ENCODE data around the gene TMCC3.

DNA sequence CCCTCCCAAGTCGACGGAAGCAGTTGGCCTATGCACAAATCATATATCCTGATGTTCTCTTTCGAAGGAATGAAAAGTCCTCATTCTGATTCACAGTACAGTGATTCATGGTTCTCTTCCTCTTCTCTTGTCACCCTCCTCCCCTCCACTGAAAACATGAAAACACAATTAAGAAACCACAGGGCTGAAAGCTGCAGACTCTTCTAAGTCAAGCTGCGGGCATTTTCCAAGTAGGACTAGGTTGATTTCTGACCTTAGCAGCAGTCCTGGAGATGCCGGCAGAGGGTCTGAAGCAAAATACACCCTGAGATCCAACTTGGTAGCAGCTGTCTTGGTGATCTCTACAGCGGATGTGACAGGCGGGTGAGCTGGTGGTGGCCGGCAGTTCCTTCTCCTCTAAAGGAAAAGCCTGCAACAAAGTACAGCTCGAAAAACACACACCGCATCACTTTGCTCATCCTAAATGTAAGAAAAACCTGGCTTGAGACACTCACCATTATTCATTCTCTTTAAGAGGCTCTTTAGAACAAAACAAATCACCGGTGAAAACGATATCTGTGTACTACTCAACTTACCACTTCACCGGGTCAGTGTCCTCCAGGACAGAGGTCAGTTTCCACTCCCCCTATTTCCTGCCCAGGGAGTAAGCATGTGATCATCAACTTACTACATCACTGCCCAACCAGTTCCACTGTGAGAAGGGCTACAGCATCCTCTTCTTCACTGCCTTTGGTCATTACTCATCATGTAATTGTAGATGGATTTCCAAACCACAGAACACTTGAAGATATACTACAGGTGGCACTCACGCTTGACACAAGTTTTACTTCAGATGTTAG, 6.0 kb downstream of the TMCC3 start:
- no peak for TF ChIP-seq EZH2 (IDR thresholded peaks at IDR 0.05; ENCODE audit: borderline replicate concordance, low read depth, low read length, poor library complexity, severe bottlenecking)
- TF ChIP-seq, protein P1, sequence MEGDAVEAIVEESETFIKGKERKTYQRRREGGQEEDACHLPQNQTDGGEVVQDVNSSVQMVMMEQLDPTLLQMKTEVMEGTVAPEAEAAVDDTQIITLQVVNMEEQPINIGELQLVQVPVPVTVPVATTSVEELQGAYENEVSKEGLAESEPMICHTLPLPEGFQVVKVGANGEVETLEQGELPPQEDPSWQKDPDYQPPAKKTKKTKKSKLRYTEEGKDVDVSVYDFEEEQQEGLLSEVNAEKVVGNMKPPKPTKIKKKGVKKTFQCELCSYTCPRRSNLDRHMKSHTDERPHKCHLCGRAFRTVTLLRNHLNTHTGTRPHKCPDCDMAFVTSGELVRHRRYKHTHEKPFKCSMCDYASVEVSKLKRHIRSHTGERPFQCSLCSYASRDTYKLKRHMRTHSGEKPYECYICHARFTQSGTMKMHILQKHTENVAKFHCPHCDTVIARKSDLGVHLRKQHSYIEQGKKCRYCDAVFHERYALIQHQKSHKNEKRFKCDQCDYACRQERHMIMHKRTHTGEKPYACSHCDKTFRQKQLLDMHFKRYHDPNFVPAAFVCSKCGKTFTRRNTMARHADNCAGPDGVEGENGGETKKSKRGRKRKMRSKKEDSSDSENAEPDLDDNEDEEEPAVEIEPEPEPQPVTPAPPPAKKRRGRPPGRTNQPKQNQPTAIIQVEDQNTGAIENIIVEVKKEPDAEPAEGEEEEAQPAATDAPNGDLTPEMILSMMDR (conservative IDR thresholded peaks at IDR 0.05; ENCODE audit: low read depth, low read length) = no peak
